ENCODE results near the gene LYPD6B.
A peak's percentile ranks its signal among the peaks of the same experiment; 100 is the strongest.

LYPD6B gene

DNA sequence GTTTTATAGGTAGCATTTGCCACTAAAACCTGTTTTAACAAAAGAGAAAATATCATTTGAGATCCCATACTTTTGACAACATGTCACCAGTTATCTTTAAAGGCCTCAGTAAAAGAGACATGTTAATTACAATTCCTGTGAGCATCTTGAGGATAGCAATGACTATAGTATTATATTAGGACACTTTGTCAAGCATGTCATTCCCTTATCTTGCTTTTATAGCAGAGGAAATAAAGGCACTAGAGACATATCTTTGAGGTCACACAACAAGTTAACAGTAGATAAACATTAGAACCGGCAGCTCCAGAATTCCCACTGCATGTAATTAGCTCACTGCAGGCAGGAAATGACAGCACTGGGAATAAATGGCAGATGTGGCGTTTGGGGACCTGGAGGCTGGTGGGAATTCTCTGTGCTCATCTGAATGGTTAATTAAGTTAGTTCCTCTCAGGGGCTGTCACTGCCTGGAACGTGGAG, 25.9 kb downstream of the LYPD6B start:
- peaks cover 8% of the 10 kb centered on the region for H3K4me1 Mint-ChIP-seq
- H3K27me3 Mint-ChIP-seq: peaks cover 26% of the 10 kb centered on the region
- H3K9me3 Mint-ChIP-seq: no peaks in the 10 kb centered on the region
- H3K27ac Mint-ChIP-seq: no peak overlapping the region
- no peak overlapping the region for H3K4me3 Mint-ChIP-seq
- DNase-seq: no peak
- CTCF ChIA-PET: no interaction called here
- H3K36me3 Mint-ChIP-seq: no peaks in the 10 kb centered on the region

DNA sequence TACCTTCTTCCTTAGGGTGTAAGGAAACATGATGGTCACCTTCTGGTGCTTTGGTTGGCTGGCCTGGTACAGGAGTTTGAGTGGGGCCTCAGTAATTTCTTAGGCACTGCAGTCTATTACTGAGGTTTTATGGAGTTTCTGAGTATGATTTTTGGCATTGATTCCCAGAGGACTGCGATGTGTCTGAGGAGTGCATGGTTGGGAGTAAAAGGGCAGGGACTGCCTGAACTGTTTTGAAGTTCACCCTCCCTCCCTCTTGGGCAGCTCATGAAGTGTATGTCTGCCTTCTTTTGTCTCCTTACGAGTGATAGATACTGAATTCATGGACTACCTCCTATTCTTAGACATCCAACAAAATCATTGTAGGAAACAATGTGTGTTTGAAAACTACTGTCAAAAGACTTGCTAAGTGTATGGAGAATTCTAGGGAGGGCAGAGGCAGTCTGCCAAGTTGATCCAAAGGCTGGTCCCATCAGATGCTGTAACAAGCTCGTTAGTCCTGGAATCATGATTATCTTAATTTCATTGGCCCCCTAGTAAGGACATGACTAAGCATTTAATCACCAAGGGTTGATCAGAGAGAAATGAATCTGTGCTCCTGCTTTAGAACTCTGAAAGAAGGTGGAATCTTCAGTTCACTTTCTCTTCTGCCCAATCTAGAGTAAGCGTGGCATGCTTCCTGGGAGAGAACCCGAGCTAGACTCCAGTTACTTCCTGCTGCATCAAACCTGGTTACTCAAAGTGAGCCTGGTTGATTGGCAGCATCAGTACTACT, 26.5 kb downstream of the LYPD6B start:
- CTCF ChIA-PET: no interaction called here
- no peak overlapping the region for H3K27ac Mint-ChIP-seq
- no peaks in the 10 kb centered on the region for H3K9me3 Mint-ChIP-seq
- no peaks in the 10 kb centered on the region for H3K36me3 Mint-ChIP-seq
- no peak overlapping the region for H3K4me3 Mint-ChIP-seq
- H3K4me1 Mint-ChIP-seq: peaks cover 14% of the 10 kb centered on the region
- no peak for DNase-seq
- H3K27me3 Mint-ChIP-seq: peaks cover 23% of the 10 kb centered on the region

DNA sequence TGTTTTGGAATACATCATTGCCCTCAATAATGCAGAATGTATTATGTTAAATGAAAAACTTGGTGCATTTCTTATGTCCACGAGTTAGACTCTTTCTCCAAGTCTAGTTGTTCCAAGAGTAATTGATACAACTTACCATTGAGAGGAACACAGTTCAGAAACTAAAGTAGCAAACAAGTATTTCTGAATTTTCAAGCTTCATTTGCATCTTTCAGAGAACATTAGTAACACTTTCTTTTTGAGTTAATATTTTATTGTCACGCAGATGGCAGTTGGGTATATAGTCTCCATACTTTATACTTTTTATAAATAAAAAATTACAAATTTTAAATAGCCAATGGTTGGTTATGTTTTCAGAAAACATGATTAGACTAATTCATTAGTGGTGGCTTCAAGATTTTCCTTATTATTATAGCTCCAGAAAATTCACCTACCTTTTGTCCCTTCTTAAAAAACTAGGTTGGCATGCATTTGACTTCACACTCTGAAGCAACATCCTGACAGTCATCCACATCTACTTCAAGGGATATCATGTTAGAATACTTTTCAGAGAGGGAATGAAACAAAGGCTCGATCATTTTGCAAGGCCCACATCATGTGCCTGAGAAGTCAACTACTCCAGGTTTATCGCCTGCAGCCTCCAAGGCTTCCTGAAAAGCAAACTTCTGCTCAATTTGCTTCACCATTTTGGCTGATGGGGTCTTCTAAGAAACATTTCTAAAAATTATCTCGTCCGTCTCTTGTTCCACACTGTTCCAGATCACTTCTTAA, 29.9 kb downstream of the LYPD6B start:
- Mint-ChIP-seq H3K4me3 (no peak overlapping the region), H3K36me3 (no peaks in the 10 kb centered on the region), H3K4me1 (peaks cover 17% of the 10 kb centered on the region), H3K27me3 (peaks cover 16% of the 10 kb centered on the region), H3K27ac (no peak overlapping the region), H3K9me3 (no peaks in the 10 kb centered on the region)
- CTCF ChIA-PET: no interaction called here
- no peak for DNase-seq

DNA sequence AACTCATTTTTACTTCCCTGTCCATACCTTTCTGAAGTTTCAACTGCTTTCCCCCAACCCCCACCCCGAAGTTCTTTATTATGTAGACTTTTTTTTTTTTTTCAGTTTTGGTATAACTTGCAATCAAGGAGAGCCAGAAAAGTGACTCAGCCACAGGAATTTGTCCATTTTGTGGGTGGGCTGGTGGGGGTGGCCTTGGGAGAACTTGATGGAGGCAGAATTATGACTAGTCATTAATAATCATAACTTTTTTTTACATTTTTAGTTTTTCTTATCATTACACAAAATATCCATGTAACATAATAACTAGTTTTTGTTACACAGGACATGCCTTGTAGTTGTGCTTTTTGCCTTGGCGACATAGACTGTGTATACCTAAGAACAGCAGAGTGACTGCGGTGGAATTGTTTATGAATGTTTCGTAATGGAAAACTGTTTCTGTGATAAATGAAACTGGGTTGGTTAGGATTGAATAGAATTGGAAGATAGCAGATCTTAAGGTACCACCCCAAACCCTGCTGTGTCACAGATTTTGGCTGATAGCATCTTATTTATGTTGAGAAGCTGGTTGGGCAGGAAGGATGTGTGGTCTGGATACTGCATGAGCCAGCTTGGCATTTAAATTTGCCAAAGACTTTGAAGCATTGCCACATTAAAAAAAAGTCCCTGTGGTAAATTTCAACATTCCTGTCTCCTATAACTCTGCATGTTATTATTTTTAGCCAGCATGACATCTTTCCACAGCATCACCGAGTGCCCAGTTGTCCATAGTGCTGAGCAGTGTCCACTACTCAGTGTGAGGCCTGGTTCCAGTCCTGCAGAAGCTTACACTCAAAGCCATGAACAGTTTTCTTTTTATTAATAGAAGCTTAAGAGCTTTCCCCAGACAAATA, 30.7 kb downstream of the LYPD6B start:
- Mint-ChIP-seq H3K4me1 (peaks cover 17% of the 10 kb centered on the region), H3K27ac (no peak overlapping the region), H3K9me3 (no peaks in the 10 kb centered on the region), H3K27me3 (peaks cover 16% of the 10 kb centered on the region), H3K36me3 (no peaks in the 10 kb centered on the region), H3K4me3 (no peak overlapping the region)
- DNase-seq: peak; percentile 35
- CTCF ChIA-PET: no interaction called here

DNA sequence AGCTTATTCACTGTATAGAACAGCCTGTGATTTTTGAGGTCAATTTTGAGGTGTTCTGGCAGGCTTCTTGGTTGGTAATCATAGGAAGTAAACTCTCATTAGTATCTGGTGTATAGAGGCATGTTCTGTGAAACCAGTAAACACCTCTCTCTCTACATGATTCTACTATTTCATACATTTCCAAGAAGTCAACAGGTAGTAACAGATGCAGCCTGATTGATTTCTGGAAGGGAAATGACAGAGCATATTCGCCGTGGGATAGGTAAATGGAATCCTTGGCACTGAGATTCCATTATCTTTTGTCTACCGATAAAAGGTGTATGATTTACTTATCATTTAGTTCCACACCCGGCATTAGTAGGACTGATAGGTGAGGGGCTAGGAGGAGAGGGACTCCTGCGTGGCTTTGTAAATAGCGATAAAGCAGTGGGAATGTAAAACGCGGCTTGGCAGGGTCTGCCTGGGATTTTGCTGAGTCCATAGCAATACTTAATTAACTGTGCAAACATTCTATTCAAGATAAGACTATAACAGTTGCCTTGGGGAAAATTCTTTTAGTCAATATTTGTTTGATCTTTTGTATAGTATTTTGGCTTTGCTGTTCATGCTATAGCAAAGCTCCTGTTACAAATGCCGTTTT, 32.3 kb downstream of the LYPD6B start:
- CTCF ChIA-PET: no interaction called here

DNA sequence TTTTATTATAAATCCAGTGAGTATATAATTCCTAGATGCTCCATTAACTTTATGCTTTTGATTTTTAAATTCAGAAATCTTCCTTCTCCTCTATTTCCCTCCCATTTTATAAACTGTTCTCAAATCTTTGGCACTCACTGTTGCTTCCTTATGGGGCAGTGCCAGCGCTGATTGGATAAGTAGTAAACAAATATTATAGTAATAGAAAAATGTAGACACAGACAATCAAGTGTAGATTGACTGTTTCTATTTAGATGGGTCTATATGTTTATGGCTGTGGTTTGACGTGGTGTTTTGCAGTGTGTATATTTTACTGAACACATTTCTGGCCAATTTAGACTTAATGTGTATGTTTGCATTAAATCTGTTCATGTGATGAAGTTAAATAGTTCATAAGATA, 36.6 kb downstream of the LYPD6B start:
- DNase-seq: no peak
- Mint-ChIP-seq H3K27ac (no peak overlapping the region), H3K4me1 (peaks cover 2% of the 10 kb centered on the region), H3K27me3 (peaks cover 5% of the 10 kb centered on the region), H3K4me3 (no peak overlapping the region), H3K9me3 (no peaks in the 10 kb centered on the region), H3K36me3 (no peaks in the 10 kb centered on the region)
- CTCF ChIA-PET: no interaction called here

More for the DNA sequence above, 32.3 kb downstream of the LYPD6B start:
- no peaks in the 10 kb centered on the region for H3K9me3 Mint-ChIP-seq
- no peak overlapping the region for H3K4me3 Mint-ChIP-seq
- no peak for DNase-seq
- no peaks in the 10 kb centered on the region for H3K36me3 Mint-ChIP-seq
- H3K27me3 Mint-ChIP-seq: peaks cover 14% of the 10 kb centered on the region
- H3K4me1 Mint-ChIP-seq: peaks cover 17% of the 10 kb centered on the region
- H3K27ac Mint-ChIP-seq: no peak overlapping the region

DNA sequence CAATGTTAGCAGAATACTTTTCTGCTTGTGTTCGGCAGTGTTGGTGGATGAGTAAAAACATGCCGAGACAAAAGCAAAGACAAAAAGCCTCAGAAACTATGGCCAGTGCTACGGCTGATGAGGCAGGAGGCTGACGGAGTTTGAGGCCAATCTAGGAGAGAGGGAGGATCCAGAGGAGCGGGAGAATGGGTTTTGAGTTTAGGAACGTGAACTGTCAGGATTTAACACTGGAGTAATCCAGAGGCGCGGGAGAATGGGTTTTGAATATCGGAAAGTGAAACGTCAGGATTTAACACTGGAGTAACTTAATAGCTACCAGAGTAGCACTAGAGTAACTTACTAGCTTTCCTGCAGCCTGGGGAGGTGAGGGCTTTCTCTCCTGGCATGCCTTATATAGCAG, 37.4 kb downstream of the LYPD6B start:
- no peaks in the 10 kb centered on the region for H3K4me1 Mint-ChIP-seq
- no peaks in the 10 kb centered on the region for H3K36me3 Mint-ChIP-seq
- no peak overlapping the region for H3K27ac Mint-ChIP-seq
- peaks cover 4% of the 10 kb centered on the region for H3K27me3 Mint-ChIP-seq
- no peak overlapping the region for H3K4me3 Mint-ChIP-seq
- H3K9me3 Mint-ChIP-seq: no peaks in the 10 kb centered on the region
- CTCF ChIA-PET: interaction anchor here (1.7 kb wide), 1 partner anchor 13 kb away, joined by 5 read pairs; no protein-coding TSS in a partner anchor
- DNase-seq: no peak

DNA sequence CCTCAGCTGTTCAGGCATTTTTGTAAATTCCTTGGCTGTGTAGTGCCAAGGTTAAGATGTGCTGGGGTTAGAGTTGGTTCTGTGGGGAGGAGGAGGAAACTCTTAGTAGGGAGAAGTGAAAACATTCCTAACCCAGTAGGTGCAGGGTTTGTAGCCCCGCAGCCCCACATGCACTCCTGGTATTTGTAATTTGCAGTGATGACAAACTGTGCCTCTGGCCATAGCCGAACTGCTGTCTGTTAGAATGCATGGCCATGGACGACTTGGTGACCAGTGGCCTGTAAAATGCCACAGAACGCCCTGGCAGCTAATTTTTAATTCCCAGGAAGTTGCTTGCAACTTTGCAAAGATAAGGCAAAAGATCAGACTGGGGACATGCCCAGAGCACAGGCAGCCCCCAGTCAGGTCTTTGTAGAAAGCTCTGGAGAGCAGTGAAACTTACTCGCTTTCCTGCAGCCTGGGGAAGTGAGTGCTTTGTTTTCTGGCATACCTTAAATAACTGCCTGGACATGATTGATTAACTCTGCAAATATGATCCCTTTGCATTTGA, 38.4 kb downstream of the LYPD6B start:
- Mint-ChIP-seq H3K27me3 (peaks cover 4% of the 10 kb centered on the region), H3K9me3 (no peaks in the 10 kb centered on the region), H3K4me1 (no peaks in the 10 kb centered on the region), H3K4me3 (no peak overlapping the region), H3K36me3 (no peaks in the 10 kb centered on the region), H3K27ac (no peak overlapping the region)
- DNase-seq: no peak
- CTCF ChIA-PET: interaction anchor here (1.7 kb wide), 1 partner anchor 12 kb away, joined by 5 read pairs; no protein-coding TSS in a partner anchor

DNA sequence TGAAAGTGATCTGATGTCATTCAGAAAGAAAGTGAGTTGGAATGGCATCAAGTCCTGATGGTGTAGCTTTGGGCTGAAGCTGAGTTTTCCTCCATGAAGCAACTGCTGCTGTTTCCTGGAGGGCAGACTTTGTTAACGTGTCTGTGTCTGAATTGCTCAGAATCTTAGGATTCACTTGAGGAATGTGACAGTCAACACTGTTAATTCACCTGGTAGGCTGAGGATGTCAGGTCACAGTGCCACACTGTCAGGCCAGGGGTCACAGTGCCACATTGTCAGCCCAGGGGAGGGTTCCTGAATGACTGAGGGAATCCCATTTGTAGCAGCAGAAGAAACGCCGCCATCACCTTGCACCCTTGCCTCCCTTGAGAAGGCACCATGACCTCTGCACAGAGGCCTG, 39.4 kb downstream of the LYPD6B start:
- Mint-ChIP-seq H3K4me3 (no peak overlapping the region), H3K9me3 (no peaks in the 10 kb centered on the region), H3K4me1 (no peaks in the 10 kb centered on the region), H3K36me3 (no peaks in the 10 kb centered on the region), H3K27ac (no peak overlapping the region), H3K27me3 (peaks cover 4% of the 10 kb centered on the region)
- CTCF ChIA-PET: interaction anchor here (1.7 kb wide), 1 partner anchor 11 kb away, joined by 5 read pairs; no protein-coding TSS in a partner anchor
- no peak for DNase-seq

DNA sequence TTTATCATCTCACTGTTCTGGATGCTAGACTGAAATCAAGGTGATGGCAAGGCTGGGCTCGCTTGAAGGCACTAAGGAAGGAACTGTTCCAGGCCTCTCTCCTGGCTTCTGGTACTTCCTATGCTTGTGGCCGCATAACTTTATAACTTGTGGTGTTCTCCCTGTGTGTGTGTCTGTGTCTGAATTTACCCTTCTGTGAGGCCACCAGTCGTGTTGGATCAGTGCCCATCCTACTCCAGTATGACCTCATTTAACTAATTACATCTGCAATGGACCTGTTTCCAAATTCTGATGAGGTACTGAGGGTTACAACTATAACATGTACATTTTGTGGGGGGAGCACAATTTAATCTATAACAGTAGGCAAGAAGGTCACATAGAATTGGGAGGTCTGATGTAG, 41.6 kb downstream of the LYPD6B start:
- no peak for DNase-seq
- Mint-ChIP-seq H3K9me3 (no peaks in the 10 kb centered on the region), H3K27me3 (peaks cover 8% of the 10 kb centered on the region), H3K27ac (no peak overlapping the region), H3K4me1 (no peaks in the 10 kb centered on the region), H3K4me3 (no peak overlapping the region), H3K36me3 (no peaks in the 10 kb centered on the region)
- CTCF ChIA-PET: no interaction called here

DNA sequence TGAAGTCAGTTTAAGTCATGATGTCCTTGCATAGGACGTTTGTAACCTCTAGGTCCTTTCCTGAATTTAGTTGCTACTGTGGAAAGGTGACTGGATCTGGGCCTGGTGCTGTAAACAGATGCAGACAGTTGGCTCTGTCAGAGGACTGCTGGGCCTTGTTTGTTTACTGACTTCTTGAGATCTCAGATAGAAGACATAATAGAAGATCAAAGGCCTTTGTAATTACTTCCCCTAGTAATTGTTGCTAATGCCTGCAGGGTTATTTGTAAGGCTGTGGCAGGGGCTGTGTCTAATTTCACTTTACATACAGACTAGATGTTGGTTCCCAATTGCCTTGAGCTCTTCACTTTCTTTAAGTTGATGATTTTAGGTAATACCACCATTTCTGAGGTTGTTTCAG, 42.5 kb downstream of the LYPD6B start:
- Mint-ChIP-seq H3K4me3 (no peak overlapping the region), H3K27ac (no peak overlapping the region), H3K9me3 (no peaks in the 10 kb centered on the region), H3K4me1 (no peaks in the 10 kb centered on the region), H3K36me3 (no peaks in the 10 kb centered on the region), H3K27me3 (peaks cover 5% of the 10 kb centered on the region)
- CTCF ChIA-PET: no interaction called here
- no peak for DNase-seq

DNA sequence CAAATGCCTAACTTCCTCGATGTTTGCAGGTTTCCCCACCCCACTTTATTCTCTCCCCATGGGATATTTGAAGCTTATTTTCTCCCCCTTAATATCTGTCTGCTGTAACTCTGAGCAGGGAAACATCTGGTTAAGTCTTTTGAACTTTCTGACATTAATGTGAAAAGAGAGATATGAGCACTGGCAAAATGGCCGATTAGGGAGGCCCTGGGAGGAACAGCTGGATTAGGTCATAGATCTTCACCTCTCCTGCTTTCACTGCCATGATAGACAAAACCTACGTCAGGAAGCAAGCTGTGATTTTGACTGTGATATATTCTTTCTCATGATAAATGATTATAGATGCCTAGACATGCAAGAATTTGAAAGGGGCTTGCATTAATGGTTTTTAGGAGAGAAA, 43.6 kb downstream of the LYPD6B start:
- Mint-ChIP-seq H3K4me1 (no peaks in the 10 kb centered on the region), H3K27ac (no peak overlapping the region), H3K36me3 (no peaks in the 10 kb centered on the region), H3K9me3 (no peaks in the 10 kb centered on the region), H3K4me3 (no peak overlapping the region), H3K27me3 (peaks cover 8% of the 10 kb centered on the region)
- CTCF ChIA-PET: interaction anchor here (0.6 kb wide), 1 partner anchor 105 kb away, joined by 3 read pairs; no protein-coding TSS in a partner anchor
- no peak for DNase-seq

DNA sequence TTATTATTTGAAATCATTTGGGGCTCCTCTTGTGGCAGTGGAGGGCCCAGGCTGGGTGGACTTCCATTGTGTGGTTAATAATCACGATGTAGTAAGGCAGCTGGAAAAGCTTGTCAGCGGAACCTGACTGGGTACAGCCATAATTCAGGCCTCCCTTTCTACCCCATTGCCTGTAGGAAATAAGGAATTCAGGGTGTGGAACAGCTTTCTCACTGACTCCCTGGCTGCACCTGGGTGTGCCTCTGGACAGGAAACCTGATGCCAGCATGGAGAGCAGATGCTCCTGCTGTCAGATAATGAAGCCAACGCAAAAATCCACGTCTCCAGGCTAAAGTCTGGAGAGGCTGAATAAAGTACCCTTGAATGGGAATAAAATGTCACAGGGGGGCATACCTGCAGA, 44.2 kb downstream of the LYPD6B start:
- CTCF ChIA-PET: no interaction called here
- no peaks in the 10 kb centered on the region for H3K4me1 Mint-ChIP-seq
- no peaks in the 10 kb centered on the region for H3K36me3 Mint-ChIP-seq
- H3K9me3 Mint-ChIP-seq: no peaks in the 10 kb centered on the region
- no peak overlapping the region for H3K4me3 Mint-ChIP-seq
- H3K27ac Mint-ChIP-seq: no peak overlapping the region
- DNase-seq: no peak
- peaks cover 8% of the 10 kb centered on the region for H3K27me3 Mint-ChIP-seq

Data from activated naive CD4-positive, alpha-beta T cell treated with anti-CD3 and anti-CD28 coated beads, Interleukin-2, amount 10 ng/mL, durations not matched to agents 7 days and 5 days (primary cell).